CD4-positive, alpha-beta T cell treated with Interleukin-4 for 4 hours (primary cell): ENCODE results near the gene RAB29.
"Not testable (repeated sequence)": the region's sequence is repeated elsewhere in the genome, so short reads cannot be mapped to it uniquely, and the experiment has no call there.

ENCODE experiments used
- DNase-seq: peaks from one replicate; pipeline ENCODE4 v3.0.0-alpha.2; 2020

Gene RAB29

DNA sequence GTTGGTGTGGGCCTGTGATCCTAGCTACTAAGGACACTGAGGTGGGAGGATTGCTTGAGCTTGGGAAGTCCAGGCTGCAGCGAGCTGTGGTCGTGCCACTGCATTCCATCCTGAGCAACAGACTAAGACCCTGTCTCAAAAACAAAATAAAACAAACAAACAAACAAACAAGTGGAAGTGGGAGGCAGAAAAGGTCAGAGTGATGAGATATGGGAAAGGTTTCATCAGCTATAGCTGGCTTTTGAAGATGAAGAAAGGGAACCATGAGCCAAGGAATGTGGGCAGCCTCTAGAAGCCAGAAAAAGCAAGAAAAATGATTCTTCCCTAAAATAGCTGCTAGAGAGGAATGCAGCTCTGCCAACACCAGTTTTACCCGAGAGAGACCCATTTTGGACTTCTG is 14.7 kb downstream of the RAB29 start:
- no peak for DNase-seq

DNA sequence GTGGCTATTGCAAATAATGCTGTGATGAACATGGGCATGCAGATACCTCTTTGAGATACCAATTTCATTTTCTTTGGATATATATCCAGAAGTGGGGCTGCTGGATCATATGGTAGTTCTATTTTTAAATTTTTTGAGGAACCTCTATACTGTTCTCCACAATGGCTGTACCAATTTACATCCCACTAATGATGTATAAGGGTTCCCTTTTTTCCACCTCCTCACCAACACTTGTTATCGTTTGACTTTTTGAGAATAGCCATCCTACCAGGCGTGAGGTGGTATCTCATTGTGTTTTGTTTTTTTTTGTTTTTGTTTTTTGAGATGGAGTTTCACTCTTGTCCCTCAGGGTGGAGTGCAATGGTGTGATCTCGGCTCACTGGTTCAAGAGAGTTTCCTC is 18.7 kb downstream of the RAB29 start:
- DNase-seq: no peak

DNA sequence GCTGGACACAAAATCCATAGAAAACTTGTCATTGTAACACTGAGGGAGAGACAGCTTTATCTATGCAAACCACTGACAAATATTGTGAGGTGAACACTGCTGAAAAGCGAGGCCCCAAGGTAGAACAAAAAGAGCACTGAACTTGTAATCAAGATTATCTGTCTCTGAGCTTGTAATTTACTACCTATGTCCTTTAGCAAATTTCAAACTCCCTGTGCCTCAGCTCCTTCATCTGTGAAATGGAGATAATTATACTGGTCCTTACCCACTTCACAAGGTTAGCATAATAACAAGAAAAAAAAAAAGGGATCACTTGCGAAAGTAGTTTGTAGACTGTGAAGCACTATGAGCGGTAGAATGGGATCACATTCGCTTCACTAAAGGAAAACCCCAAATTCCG is 20.4 kb downstream of the RAB29 start:
- no peak for DNase-seq

DNA sequence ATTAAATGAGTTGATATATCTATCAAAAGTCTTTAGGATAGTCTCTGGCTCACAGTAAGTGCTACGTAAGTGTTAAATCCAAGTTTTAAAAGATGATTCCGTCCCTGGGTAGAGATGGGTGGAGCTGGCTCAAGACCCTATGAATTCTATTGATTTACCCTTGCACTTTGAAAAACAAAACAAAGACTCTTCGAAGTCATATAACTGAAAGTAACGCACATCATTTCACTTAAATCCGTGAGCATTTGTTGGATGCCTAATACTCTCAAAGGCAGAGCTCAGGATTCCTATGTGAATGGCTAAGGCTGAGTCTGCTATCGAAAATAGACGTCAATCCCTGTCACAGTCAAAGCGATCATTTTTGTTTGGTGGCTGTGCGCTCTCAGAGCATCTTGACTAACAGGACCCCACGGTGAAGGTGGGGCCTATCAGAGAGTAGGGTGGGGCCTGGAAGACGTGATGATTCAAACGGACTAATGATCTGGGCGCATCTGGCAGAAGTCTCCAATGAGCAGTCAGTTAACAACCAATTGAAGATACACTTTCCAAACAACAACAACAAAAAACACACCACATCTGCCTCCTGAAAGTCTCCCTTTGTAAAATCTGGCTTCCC is 24.1 kb downstream of the RAB29 start:
- DNase-seq: no peak

DNA sequence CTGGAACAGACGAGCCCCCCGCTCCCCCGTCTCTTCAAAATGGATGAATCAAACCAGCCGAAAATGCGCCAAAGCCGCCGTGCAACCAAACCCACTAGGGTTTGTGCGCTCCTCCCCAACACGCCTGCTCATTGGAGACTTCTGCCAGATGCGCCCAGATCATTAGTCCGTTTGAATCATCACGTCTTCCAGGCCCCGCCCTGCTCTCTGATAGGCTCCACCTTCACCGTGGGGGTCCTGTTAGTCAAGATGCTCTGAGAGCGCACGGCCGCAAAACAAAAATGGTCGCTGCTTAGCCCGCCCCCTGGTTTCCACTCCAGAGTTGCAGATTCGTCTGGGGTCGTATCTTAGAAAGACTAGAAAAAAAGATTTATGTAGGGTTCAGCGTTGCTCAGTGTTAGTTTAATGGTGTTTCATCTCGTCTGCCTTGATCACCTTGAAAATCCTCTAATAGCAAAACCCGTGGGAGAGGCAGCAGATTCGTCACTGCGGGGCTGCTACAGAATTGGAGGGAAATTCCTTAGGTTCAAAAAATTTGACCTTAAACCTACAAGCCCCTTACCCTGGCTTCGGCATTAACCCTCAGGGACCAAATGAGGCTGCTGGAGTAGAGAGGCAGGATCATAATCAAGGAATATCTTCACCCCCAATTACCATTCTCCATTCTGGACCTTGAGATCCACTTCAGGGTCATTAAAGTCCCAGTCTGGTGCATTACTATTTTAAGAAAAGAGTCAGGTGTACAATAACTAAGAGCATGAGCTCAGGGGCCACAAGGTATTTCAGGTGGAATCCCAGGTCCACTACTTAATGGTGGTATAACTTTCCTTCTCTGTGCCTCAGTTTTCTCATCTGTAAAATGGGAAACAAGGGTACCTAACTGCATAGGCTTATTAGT is 24.9 kb downstream of the RAB29 start, which contains the start of gene NUCKS1:
Gene NUCKS1, minus strand, starts transcription at position 45 of the 898 bp plus-strand sequence. CDS start 209 bp downstream, outside the sequence.
- DNase-seq: peak; percentile 100

DNA sequence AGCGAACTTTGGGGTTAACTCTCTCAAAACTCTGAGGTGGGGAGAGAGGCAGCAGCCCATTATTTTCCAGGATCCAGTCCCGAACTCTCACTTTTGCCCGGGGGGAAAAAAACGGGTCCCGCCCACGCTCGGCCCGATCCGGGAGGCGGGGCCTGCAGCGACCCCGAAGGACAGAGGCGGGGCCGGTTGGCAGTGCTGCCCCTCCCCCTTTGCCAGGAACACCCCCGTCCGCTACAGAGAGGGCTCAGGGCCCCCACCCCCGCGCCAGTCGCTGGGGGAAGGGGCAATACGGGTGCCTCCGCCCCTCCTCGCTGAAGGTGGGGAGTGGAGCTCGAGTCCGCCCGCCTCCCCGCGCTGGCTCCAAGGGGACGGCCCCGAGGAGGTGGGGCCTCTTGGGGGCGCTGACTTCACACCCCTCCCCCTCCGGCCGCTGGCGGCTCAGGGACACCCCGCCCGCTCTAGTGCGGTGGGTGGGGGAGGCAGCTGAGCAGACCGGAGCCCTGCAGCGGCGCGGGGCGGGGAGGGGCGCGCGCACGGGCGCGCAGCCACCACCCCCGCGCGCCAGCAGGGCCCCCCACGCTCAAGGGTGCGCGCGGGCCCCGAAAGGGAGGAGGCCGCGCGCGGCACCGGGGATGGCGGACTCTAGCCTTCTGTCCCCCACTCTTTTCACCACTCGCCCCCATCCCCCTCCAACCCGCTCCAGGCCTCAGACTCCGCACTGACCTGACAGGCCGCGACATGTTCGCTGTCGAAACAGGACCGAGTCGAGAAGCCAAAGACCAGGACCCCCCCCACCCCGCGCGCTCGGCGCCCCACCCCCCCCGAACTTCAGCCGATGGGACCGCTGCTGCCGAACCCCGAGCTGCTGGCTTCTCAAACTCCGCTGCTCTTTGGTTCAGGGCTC is 25.8 kb downstream of the RAB29 start:
- peak; percentile 95 for DNase-seq

DNA sequence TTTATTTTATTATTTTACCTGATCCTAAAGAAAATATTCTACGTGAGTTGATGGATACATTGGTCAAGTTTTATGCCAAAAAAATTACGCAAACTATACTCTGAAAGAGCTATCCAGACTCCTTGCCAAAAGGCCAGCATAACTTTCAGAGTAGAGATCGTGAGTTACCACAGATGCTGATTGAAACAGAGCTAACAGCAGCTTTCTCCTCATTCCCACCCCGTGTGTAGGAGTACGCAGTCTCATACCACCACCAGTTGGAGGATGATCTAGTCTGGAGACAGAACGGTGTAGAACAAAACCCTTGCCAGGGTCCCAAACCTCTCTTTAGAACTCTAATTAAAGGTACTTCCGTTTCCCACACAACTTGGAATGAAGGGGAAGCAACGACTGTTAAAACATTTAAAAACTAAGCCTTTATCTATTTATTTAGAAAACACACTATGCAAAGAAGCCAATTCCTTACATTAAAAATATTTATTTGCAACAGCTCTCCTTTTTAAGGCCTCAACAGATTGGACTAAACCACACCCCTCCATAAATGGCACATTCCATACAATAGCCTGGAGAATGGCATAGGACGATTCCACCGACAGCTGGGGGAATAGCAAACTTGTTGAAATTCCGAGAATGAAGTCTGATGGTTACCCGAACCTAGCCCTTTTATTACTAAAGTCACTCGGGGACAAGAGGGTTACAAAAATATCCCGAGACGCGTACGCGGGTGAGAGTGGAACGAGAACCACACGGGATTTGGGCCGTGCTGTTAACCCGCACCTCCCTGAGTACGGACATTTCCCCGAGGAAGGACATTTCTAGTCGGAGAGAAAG is 26.7 kb downstream of the RAB29 start:
- DNase-seq: peak; percentile 9

DNA sequence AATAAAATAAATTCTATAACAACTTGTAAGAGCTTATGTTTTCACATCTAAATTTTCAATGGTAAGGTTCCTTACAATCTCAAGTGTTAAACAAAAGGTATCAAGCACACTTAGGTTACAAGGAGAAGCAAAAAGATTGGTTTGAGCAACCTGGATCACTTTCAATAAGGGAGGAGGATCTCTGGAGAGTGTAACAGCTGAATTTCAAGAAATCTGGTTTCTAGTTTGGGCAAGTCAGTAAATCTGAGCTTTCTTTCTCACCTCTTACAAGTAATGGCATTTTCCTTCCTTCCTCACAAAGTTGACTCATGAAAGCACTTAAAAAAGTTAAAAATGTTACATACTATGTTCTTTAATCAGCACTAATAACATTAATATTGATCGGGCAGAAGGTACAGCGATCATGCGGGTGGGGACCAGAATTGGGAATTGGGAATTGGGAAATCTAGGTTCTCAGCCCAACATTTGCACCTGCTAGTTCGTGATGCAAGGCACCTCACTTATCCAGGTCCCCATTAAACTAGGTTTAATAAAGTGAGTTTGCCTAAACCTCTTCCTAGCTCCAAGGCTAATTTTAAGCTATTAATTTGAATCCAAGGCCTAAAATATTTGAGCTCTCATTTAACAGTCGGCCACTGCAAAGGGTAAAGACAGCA is 28.4 kb downstream of the RAB29 start:
- no peak for DNase-seq

DNA sequence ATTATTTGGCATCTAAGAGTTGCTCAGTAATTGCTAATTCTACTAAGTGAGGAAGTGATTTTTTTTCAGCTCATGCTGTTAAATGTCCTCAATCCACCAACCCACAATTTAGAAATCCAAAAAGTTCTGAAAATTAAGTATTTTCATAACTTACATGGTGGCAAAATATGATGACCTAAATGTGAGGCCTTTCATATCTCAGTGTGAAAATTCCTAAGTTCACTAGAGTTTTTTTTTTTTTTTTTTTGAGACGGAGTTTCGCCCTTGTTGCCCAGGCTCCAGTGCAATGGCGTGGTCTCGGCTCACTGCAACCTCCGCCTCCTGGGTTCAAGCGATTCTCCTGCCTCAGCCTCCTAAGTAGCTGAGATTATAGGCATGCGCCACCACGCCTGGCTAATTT is 30.9 kb downstream of the RAB29 start:
- DNase-seq: no peak

DNA sequence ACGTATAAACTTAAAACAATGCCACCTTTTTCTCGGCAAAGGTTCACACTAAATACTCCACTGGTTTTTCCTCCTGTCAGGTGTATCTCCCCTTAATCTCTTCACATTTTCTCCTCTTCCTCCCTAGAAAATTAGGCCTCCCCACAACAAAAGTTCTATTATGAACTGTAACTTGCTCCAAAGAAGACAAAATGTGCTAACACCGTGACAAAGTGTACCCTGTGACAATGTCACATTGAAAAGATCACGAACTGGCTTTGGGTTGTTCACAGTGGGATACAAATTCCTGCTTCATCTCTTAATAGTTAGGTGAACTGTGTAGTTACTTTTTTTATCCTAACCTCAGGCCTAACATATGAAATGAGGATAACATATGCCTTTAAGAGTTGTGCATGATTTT is 31.3 kb downstream of the RAB29 start:
- DNase-seq: no peak

DNA sequence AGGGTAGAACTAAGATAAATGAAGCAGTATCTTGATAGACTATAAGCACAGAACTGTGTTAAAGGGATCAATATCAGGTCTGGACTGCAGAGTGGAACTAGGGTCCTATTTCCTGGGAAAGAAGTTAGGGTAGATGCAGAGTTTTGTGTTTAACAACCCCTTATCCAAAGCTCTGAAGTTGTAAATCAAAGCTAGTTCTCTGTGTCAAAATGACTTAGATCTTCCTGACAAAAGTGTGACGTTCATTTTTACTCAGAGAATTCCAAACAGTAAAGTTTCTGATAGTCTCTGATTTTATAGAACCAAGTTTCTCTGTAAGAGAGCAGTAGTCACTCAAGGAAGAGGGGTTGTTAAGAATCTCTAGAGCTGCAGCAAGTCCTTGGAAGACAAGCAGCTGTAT is 33.6 kb downstream of the RAB29 start:
- DNase-seq: no peak

DNA sequence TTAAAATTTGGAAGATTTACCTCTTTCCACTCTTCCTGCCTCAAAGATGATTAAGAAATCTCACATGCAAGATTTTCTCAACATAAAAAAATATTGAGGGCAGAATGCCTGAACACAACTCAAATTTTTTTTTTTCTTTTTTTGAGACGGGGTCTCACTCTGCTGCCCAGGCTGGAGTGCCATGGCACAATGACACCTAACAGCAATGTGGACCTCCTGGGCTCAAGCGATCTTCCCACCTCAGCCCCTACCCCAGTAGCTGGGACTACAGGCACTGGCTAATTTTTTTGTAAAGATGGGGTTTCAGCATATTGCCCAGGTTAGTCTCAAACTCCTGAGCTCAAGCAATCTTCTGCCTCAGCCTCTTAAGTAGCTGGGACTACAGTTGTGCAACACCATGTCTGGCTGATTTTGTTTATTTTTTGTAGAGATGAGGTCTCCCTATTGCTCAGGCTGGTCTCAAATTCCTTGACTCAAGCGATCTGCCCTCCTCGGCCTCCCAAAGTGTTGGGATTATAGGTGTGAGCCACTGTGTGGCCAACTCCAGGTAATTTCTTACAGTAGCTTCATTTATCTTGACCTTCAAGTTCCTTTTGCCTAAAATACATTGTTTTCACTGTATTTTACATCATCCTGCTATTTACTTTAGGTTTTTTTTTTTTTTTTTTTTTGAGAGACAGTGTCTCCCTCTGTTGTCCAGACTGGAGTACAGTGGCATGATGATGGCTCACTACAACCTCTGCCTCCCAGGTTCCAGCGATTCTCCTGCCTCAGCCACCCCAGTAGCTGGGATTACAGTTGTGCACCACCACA is 35.7 kb downstream of the RAB29 start:
- DNase-seq: no peak

DNA sequence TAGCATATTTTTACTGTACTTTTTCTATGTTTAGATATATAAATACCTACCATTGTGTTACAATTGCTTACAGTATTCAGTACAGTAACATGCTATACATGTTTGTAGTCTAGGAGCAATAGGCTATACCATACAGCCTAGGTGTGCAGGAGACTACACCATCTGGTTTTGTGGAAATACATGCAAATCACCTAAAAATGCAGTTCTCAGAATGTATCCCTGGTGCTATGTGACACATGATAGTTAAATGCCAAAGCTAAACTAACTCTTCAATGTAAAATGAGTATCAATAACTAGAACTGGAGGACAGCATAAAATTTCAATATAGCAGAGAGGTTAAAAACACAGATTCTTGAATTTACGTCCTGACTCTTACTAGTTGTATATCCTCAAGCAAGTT is 40.1 kb downstream of the RAB29 start:
- no peak for DNase-seq

DNA sequence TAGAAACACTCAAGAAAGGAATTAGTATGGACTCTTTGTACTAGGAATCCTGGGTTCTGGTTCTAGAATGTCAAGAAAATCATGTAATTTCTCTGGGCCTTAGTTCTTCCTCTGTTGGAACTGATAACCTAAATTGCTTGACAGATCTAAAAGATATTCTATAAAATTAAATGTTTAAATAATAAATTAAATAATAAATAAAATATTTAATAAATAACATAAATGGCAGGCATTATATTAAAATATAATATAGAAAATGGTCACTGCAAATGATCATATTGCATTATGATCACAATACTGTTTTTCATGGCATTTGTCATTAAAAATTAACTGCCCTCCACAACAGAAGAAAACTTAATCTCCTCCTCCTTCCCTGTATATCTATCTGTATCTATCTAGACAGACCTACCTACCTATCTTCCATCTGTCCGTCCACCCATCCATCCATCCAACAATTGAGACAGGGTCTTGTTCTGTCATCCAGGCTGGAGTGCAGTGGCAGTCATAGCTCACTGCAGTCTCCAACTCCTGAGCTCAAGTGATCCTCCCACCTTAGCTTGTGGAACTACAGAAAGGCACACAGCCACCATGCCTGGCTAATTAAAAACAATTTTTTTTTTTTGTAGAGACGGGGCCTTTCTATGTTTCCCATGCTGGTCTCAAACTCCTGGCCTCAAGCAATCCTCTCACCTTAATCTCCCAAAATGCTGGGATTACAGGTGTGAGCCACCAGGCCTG is 41.7 kb downstream of the RAB29 start:
- DNase-seq: no peak

DNA sequence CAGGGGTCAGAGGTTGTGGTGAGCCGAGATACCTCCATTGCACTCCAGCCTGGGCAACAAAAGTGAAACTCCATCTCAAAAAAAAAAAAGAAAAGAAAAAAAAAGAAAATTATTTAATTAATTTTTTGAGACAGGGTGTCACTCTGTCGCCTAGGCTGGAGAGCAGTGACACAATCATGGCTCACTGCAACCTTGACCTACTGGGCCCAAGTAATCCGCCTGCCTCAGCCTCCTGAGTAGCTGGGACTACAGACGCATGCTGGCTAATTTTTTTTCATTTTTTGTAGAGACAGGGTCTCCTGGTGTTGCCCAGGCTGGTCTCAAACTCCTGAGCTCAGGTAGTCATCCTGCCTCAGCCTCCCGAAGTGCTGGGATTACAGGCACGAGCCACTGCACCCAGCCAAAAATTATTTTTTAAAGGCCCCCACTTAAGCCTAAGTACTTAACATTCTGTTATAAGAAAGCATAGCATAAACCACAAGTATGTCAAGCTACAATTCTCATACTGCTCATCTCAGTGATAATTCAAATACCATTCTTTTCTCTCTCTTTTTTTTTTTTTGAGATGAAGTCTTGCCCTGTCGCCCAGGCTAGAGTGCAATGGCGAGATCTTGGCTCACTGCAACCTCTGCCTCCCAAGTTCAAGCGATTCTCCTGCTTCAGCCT is 45.2 kb downstream of the RAB29 start:
- DNase-seq: no peak

DNA sequence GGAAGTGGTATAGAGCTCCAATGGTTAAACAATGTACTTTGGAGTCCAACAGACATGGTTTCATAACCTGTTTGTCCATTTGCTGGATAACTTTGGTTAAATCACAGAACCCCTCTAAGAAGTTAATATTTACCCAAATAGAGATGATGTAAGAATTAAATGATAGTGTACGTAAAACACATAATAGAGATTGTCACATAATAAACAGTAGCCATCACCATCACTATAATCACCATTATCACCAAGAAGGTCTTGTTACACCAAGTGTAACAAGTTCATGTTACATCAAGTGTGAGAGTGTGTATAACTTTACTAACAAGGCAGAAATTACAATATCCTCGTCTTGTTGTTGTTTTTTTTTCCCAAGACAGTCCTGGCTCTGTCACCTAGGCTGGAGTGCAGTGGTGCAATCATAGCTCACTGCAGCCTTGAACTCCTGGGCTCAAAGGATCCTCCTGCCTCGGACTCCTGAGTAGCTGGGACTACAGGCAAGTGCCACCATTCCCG is 48.6 kb downstream of the RAB29 start:
- DNase-seq: no peak

DNA sequence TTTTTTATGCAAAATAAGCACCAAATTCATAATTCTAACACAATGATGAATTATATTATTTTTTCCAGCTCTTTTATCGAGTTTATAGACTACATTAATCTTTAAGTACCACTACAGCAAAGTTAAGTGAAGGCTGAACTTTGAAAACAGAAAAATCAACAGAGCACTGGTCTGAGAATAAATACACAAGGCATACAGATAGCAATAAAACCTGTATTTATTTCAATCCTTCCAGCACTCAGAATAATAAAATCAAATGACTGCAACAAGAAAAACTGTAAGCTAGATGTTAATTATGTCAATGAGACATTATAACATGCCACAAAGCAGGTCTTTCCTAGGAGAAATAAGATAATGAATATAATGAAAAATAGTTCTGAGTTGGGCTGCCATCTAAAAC is 49.8 kb downstream of the RAB29 start:
- no peak for DNase-seq

DNA sequence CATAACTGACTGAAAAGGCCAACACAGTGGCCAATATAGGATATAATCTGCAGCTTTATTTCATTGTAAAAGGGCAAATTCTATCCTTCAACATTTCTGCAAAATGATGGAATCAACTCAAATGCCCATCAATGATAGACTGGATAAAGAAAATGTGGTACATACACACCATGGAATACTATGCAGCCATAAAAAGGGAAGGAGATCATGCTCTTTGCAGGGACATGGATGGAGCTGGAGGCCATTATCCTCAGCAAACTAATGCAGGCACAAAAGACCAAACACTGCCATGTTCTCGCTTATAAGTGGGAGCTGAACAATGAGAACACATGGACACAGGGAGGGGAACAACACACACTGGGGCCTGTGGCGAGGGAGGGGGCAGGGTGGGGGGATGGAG is 54.5 kb downstream of the RAB29 start:
- DNase-seq: not testable (repeated sequence)

DNA sequence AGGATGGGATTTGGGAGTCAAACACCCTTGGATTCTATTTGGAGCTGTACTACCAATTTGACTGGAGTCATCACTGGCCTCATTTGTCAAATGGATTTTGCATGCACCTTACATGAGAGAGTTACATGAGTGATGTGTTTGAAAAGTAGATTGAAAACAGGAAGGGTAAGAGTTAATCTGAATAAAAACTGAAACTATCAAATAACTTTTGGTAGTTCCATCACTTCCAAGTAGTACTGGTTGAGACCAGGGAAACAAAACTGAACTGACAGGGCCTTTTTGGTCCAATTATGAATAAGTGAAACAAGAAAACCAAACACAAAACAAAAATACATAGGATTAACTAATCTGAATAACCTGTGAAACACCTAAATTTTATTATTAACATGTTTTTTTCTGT is 55.5 kb downstream of the RAB29 start:
- DNase-seq: no peak
